HEK293 (cell line): ENCODE results near the gene WDR86.
A peak's percentile ranks its signal among the peaks of the same experiment; 100 is the strongest.

Experiments used
- CTCF ChIA-PET: fragments of 350-600 bp; formaldehyde crosslinking; extraction: SDS; loops from one replicate; lab custom pipeline; 2021; ENCODE audit warnings: antibody characterized with exemption; lab: Yijun Ruan, JAX
- POLR2A ChIA-PET: fragments of 300-600 bp; formaldehyde crosslinking; extraction: SDS; loops from one replicate; lab custom pipeline; 2020; ENCODE audit warnings: antibody characterized with exemption, inconsistent platforms; lab: Yijun Ruan, JAX
- H3K27ac ChIP-seq: fragments of 200-500 bp; sonication (Bioruptor generic); 2 replicates; pipeline ENCODE4 v1.5.1; 2014; ENCODE audit warnings: low read depth, low read length, control low read depth, inconsistent platforms; ENCODE audit errors: extremely low read depth
- H3K36me3 ChIP-seq, 2 experiments: fragments of 200-500 bp in 1 of 2; sonication (Bioruptor generic) in 1 of 2; 1 replicate in 1 of 2; 2 replicates in 1 of 2; pipeline ENCODE4 v1.5.1; 2014 to 2017; ENCODE audit warnings: inconsistent platforms in 2 of 2, low read length in 2 of 2; ENCODE audit not compliant: control insufficient read depth in 2 of 2, insufficient read depth in 1 of 2
- H3K4me1 ChIP-seq: fragments of 200-500 bp; sonication (Bioruptor generic); 2 replicates; pipeline ENCODE4 v1.5.1; 2014; ENCODE audit warnings: mild to moderate bottlenecking, low read length, inconsistent platforms; ENCODE audit not compliant: control insufficient read depth, insufficient read depth
- H3K4me3 ChIP-seq: 2 replicates; pipeline ENCODE4 v1.5.1; 2011; ENCODE audit warnings: low read depth, mild to moderate bottlenecking, control low read depth, low read length, moderate library complexity
- H3K9me3 ChIP-seq: fragments of 200-500 bp; sonication (Bioruptor generic); 2 replicates; pipeline ENCODE4 v1.5.1; 2014; ENCODE audit warnings: low read depth, low read length, inconsistent platforms; ENCODE audit not compliant: control insufficient read depth, insufficient read depth
- ATF2 ChIP-seq: fragments of 450-650 bp; formaldehyde crosslinking; IDR thresholded peaks from 2 replicates; pipeline ENCODE4 v1.5.1; 2016; ENCODE audit warnings: missing biosample characterization, missing genetic modification characterization, low read depth
- KLF17 ChIP-seq: fragments of 450-650 bp; formaldehyde crosslinking; IDR thresholded peaks from 2 replicates; pipeline ENCODE4 v1.5.1; 2016; ENCODE audit warnings: missing biosample characterization, missing genetic modification characterization
- SCRT1 ChIP-seq: fragments of 450-650 bp; formaldehyde crosslinking; IDR thresholded peaks from 2 replicates; pipeline ENCODE4 v1.5.1; 2016; ENCODE audit warnings: missing biosample characterization, missing genetic modification characterization, borderline replicate concordance
- SCRT2 ChIP-seq: fragments of 450-650 bp; formaldehyde crosslinking; IDR thresholded peaks from 2 replicates; pipeline ENCODE4 v1.5.1; 2016; ENCODE audit warnings: missing biosample characterization, missing genetic modification characterization
- SP7 ChIP-seq: fragments of 450-650 bp; formaldehyde crosslinking; IDR thresholded peaks from 2 replicates; pipeline ENCODE4 v1.5.1; 2016; ENCODE audit warnings: missing biosample characterization, missing genetic modification characterization
- ZBTB10 ChIP-seq: fragments of 450-650 bp; formaldehyde crosslinking; IDR thresholded peaks from 2 replicates; pipeline ENCODE4 v1.5.1; 2016; ENCODE audit warnings: missing biosample characterization, missing genetic modification characterization
- ZBTB11 ChIP-seq: fragments of 450-650 bp; formaldehyde crosslinking; conservative IDR thresholded peaks from 2 replicates; pipeline ENCODE4 v1.5.1; 2016; ENCODE audit warnings: low read depth, missing biosample characterization, missing genetic modification characterization
- ZBTB20 ChIP-seq: fragments of 450-650 bp; formaldehyde crosslinking; IDR thresholded peaks from 2 replicates; pipeline ENCODE4 v1.5.1; 2016; ENCODE audit warnings: missing biosample characterization, missing genetic modification characterization
- ZBTB8A ChIP-seq: fragments of 450-650 bp; formaldehyde crosslinking; IDR thresholded peaks from 2 replicates; pipeline ENCODE4 v1.5.1; 2016; ENCODE audit warnings: missing biosample characterization, missing genetic modification characterization
- ZEB2 ChIP-seq: fragments of 450-650 bp; formaldehyde crosslinking; IDR thresholded peaks from 2 replicates; pipeline ENCODE4 v1.5.1; 2016; ENCODE audit warnings: missing biosample characterization, missing genetic modification characterization
- ZFP3 ChIP-seq: fragments of 450-650 bp; formaldehyde crosslinking; IDR thresholded peaks from 2 replicates; pipeline ENCODE4 v1.5.1; 2016; ENCODE audit warnings: low read depth, missing biosample characterization, missing genetic modification characterization
- ZNF133 ChIP-seq: fragments of 450-650 bp; formaldehyde crosslinking; IDR thresholded peaks from 2 replicates; pipeline ENCODE4 v1.5.1; 2016; ENCODE audit warnings: missing biosample characterization, missing genetic modification characterization
- ZNF311 ChIP-seq: fragments of 450-650 bp; formaldehyde crosslinking; IDR thresholded peaks from 2 replicates; pipeline ENCODE4 v1.5.1; 2017; ENCODE audit warnings: missing biosample characterization, missing genetic modification characterization, borderline replicate concordance
- ZNF335 ChIP-seq: fragments of 450-650 bp; formaldehyde crosslinking; conservative IDR thresholded peaks from 2 replicates; pipeline ENCODE4 v1.5.1; 2016; ENCODE audit warnings: missing biosample characterization, missing genetic modification characterization
- ZNF341 ChIP-seq: fragments of 450-650 bp; formaldehyde crosslinking; IDR thresholded peaks from 2 replicates; pipeline ENCODE4; 2016; ENCODE audit warnings: low read depth, missing biosample characterization, missing genetic modification characterization
- ZNF423 ChIP-seq: fragments of 450-650 bp; formaldehyde crosslinking; IDR thresholded peaks from 2 replicates; pipeline ENCODE4 v1.5.1; 2016; ENCODE audit warnings: missing biosample characterization, missing genetic modification characterization
- ZNF549 ChIP-seq: fragments of 450-650 bp; IDR thresholded peaks from 2 replicates; pipeline ENCODE4 v1.5.1; 2018; ENCODE audit warnings: missing biosample characterization, missing genetic modification characterization, mild to moderate bottlenecking, inconsistent platforms, moderate library complexity
- ZNF777 ChIP-seq: fragments of 450-650 bp; formaldehyde crosslinking; IDR thresholded peaks from 2 replicates; pipeline ENCODE4 v1.5.1; 2017; ENCODE audit warnings: missing biosample characterization, missing genetic modification characterization, borderline replicate concordance
- ZNF785 ChIP-seq: fragments of 450-650 bp; formaldehyde crosslinking; IDR thresholded peaks from 2 replicates; pipeline ENCODE4 v1.5.1; 2016; ENCODE audit warnings: missing biosample characterization, missing genetic modification characterization

The WDR86 gene

GRCh38 chr7:151391358-151391730 lies 18.5 kb downstream of the WDR86 start (continued):
- no peak for TF ChIP-seq ZBTB10 (tag by site-specific recombination)
- TF ChIP-seq KLF17: no peak

GRCh38 chr7:151390598-151391357 lies 19.1 kb downstream of the WDR86 start:
- ChIA-PET POLR2A (no interaction called here), CTCF (no interaction called here)
- Histone ChIP-seq H3K36me3 (no peaks in the 10 kb centered on the region), H3K4me1 (no peaks in the 10 kb centered on the region), H3K27ac (no peak overlapping the region), H3K9me3 (no peaks in the 10 kb centered on the region), H3K4me3 (no peak overlapping the region)
- TF ChIP-seq SCRT1 (tag by site-specific recombination) (peak; percentile 70; the same call in 1 of the 2 replicates), ZNF341 (tag by site-specific recombination) (peak; percentile 54), SCRT2 (tag by site-specific recombination) (peak; percentile 91), ZNF311 (tag by site-specific recombination) (no peak)
- TF ChIP-seq, all 188 proteins: peak for 3

- H3K9me3 ChIP-seq: no peaks in the 10 kb centered on the region
- no peak overlapping the region for H3K27ac ChIP-seq
- no peaks in the 10 kb centered on the region for H3K36me3 ChIP-seq
- ChIA-PET CTCF (no interaction called here), POLR2A (no interaction called here)
- H3K4me3 ChIP-seq: no peak overlapping the region
- H3K4me1 ChIP-seq: no peaks in the 10 kb centered on the region
- TF ChIP-seq ZBTB20 (tag by site-specific recombination) (no peak), ZNF423 (tag by site-specific recombination) (no peak), ATF2 (tag by site-specific recombination) (no peak), ZNF785 (no peak), ZBTB11 (tag by site-specific recombination) (no peak), ZEB2 (tag by site-specific recombination) (no peak), ZFP3 (tag by site-specific recombination) (no peak), SP7 (tag by site-specific recombination) (no peak), ZNF549 (no peak), ZNF777 (no peak), ZNF133 (tag by site-specific recombination) (no peak), ZNF335 (tag by site-specific recombination) (no peak), ZBTB8A (tag by site-specific recombination) (no peak)
Observed at GRCh38 chr7:151389768-151390597, 19.9 kb downstream of the WDR86 start.
